ENCODE data around the gene RHBG. TPM values are rescaled to one million over a fixed set of nuclear protein-coding genes. Genes with fewer than 3 reads are reported as not detected.

The RHBG gene
- total and polyA plus RNA-seq, 10 donors = 0.05 to 1.4 (median 0.38) TPM; not detected in 5

DNA sequence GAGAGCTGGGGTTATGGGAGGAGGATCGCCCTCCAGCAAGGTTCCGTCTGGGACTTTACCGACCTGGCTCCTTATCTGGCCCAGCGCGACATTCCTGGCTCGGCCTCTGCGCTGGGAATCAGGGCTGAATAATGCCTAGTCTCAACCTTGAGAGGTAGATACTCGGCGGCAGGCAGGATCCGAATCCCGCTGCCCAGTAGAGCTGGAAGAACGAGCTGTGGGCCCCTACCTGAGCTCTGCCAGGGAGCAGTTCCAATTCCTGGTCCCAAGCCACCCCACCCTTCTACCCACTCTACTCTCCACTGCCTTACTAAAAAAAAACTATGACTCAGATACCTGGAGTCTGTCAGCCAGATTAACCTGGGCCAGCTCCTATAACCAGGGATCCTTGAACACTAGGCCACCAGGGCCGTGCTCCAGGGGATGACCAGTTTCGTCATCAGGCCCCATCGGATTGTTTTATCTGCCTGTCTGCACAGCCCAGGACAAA is 53.6 kb downstream of the RHBG start:
- H3K27me3 ChIP-seq (replicated peaks in 1 of 7) = peaks cover 0 to 100% (median 58%) of the 10 kb centered on the region in 7 donors
- 24 to 50% (median 34%) methylated on average over 15 of the region's 15 CpGs for WGBS, 5 donors
- H3K4me1 ChIP-seq = peaks cover 14 to 37% (median 25%) of the 10 kb centered on the region in 6 donors
- H3K4me3 ChIP-seq = no peak overlapping the region
- TF ChIP-seq POLR2AphosphoS5 (IDR thresholded peaks at IDR 0.05) = no peak
- TF ChIP-seq, protein P1, sequence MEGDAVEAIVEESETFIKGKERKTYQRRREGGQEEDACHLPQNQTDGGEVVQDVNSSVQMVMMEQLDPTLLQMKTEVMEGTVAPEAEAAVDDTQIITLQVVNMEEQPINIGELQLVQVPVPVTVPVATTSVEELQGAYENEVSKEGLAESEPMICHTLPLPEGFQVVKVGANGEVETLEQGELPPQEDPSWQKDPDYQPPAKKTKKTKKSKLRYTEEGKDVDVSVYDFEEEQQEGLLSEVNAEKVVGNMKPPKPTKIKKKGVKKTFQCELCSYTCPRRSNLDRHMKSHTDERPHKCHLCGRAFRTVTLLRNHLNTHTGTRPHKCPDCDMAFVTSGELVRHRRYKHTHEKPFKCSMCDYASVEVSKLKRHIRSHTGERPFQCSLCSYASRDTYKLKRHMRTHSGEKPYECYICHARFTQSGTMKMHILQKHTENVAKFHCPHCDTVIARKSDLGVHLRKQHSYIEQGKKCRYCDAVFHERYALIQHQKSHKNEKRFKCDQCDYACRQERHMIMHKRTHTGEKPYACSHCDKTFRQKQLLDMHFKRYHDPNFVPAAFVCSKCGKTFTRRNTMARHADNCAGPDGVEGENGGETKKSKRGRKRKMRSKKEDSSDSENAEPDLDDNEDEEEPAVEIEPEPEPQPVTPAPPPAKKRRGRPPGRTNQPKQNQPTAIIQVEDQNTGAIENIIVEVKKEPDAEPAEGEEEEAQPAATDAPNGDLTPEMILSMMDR (IDR thresholded peaks at IDR 0.05 in 8 of 11, conservative IDR thresholded peaks at IDR 0.05 in 3 of 11) = no peak
- no peak for TF ChIP-seq POLR2A (IDR thresholded peaks at IDR 0.05)
- H3K36me3 ChIP-seq = no peaks in the 10 kb centered on the region
- H3K9me3 ChIP-seq = no peaks in the 10 kb centered on the region
- DNase-seq = no peak
- no peak overlapping the region for H3K27ac ChIP-seq
- intact Hi-C loops (cut with DNase I; ENCODE audit: low total_unique reads) = no loop called here

DNA sequence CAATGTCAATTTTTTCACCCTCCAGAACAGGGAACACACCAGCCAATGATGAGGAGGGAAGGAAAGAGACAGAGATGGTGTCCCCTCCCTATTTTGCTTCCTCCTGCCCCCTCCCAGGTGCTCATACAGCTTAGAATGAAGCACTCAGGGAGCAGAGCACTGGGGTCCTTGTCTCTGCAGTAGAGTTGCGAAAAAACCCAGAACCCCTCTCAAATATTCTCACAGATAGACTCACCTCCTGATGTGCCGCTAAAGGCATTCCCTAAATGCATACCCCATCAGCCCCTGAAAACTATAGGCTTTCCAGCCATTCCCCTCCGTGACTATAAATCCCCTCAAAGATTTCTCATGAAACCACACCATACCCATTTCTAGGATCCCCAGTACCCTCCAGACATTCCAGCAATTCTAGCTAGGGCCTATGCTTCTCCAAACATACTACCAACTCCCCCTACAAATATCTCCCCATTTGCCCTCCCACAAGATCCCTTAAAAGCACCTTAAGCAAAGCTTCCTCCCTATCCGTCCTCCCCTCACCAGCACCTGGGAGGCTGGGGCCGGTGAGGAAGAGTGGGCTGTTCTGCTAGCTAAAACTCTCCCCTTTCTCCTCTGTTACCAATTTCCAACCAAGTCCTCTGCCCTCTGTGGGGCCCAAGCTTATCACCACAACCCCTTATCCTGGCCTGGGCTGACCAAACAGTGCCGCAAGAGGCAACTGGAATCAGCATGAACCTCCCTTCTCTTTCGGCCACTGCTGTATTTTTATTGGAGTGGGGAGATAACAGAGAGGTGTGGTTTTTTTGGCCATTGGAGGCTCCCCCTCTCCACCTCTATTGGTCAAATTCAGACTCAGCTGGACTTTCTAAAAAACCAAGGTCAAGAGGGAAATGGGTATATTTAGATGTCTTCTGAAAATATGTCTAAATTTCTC is 54.7 kb downstream of the RHBG start:
- H3K36me3 ChIP-seq = no peaks in the 10 kb centered on the region
- H3K27ac ChIP-seq = no peak overlapping the region
- intact Hi-C loops (cut with DNase I; ENCODE audit: low total_unique reads) = no loop called here
- TF ChIP-seq POLR2AphosphoS5 (IDR thresholded peaks at IDR 0.05) (no peak), POLR2A (IDR thresholded peaks at IDR 0.05) (no peak)
- TF ChIP-seq, protein P1 (IDR thresholded peaks at IDR 0.05 in 8 of 11, conservative IDR thresholded peaks at IDR 0.05 in 3 of 11) = no peak
- H3K9me3 ChIP-seq = no peaks in the 10 kb centered on the region
- peaks cover 0 to 100% (median 56%) of the 10 kb centered on the region in 7 donors for H3K27me3 ChIP-seq (replicated peaks in 1 of 7)
- DNase-seq = no peak
- 44 to 69% (median 51%) methylated on average over 7 of the region's 7 CpGs for WGBS, 5 donors
- peaks cover 14 to 33% (median 25%) of the 10 kb centered on the region in 6 donors for H3K4me1 ChIP-seq
- no peak overlapping the region for H3K4me3 ChIP-seq

DNA sequence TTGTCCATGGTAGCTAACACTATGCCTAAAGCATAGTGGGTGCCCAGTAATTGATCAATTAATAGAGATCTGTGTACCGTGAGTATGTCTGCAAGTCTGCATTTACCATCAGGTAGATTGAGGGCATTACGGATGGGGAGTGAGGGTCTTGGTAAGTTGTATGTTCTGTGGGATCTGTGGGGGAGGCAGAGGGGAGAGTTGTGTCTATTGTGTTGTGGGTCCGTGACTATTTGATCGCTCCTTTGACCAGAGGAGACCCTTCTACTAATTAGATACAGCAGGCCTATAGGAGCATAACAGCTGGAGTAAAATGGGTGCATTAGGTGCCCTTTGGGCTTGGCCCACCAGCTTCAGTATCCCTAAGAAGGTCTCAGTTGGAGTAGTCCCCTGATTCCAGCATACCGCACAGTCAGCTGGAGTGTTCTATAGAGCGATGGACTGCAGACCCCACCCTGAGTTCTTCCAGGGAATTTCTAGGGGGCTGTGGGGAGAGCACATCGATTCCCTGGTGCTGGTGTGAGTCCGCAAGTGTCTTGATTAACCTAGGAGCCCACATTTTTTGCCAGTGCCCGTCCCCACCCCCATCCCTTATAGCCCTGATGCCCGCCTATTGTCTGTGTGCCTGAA is 55.9 kb downstream of the RHBG start:
- DNase-seq = no peak
- Histone ChIP-seq H3K9me3 (no peaks in the 10 kb centered on the region), H3K27me3 (replicated peaks in 1 of 7) (peaks cover 0 to 100% (median 56%) of the 10 kb centered on the region in 7 donors), H3K27ac (no peak overlapping the region), H3K4me3 (no peak overlapping the region), H3K4me1 (peaks cover 14 to 23% (median 22%) of the 10 kb centered on the region in 6 donors), H3K36me3 (no peaks in the 10 kb centered on the region)
- WGBS, 5 donors = 80 to 86% (median 82%) methylated on average over 10 of the region's 10 CpGs
- TF ChIP-seq POLR2AphosphoS5 (IDR thresholded peaks at IDR 0.05) (no peak), POLR2A (IDR thresholded peaks at IDR 0.05) (no peak)
- TF ChIP-seq, protein P1 (IDR thresholded peaks at IDR 0.05 in 8 of 11, conservative IDR thresholded peaks at IDR 0.05 in 3 of 11) = no peak
- intact Hi-C loops (cut with DNase I; ENCODE audit: low total_unique reads) = no loop called here

DNA sequence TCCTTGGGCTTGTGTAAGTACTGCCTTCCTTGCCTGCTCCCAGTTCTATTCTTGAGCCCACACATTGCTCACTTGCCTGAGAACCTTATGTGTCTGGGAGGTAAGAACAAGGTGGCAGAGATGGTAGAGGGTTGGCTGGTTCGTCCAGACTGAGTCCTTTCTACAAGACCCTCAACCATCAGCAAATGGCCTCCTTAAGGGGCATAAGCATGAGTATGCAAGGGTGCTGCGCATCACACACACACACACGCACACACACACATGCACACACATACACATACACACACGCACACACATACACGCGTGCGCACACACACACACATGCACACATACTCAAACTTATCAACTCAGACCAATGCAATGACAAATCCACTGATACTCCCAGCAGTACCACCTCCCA is 56.9 kb downstream of the RHBG start:
- intact Hi-C loops (cut with DNase I; ENCODE audit: low total_unique reads) = no loop called here
- TF ChIP-seq, protein P1 (IDR thresholded peaks at IDR 0.05 in 8 of 11, conservative IDR thresholded peaks at IDR 0.05 in 3 of 11) = no peak
- no peak for TF ChIP-seq POLR2AphosphoS5 (IDR thresholded peaks at IDR 0.05)
- TF ChIP-seq POLR2A (IDR thresholded peaks at IDR 0.05) = no peak
- WGBS, 5 donors = 91 to 93% (median 93%) methylated on average over 7 of the region's 7 CpGs
- no peak overlapping the region for H3K27ac ChIP-seq
- H3K4me3 ChIP-seq = no peak overlapping the region
- DNase-seq = no peak
- H3K9me3 ChIP-seq = no peaks in the 10 kb centered on the region
- H3K27me3 ChIP-seq (replicated peaks in 1 of 7) = peaks cover 0 to 100% (median 55%) of the 10 kb centered on the region in 7 donors
- no peaks in the 10 kb centered on the region for H3K36me3 ChIP-seq
- peaks cover 8 to 13% (median 12%) of the 10 kb centered on the region in 6 donors for H3K4me1 ChIP-seq
